GM12891 (cell line): ENCODE results near the gene ADM5.
A peak's percentile ranks its signal among the peaks of the same experiment; 100 is the strongest.

Source experiments
- DNase-seq: peaks from one replicate; pipeline ENCODE4 v3.0.0; 2011; ENCODE audit warnings: low spot score; ENCODE audit not compliant: insufficient read length
- FAIRE-seq: peaks from 2 replicates; lab custom pipeline; 2011; peaks lifted over from hg19 to GRCh38; lab: Jason Lieb, UNC
- PAX5 ChIP-seq: IDR thresholded peaks from 2 replicates; pipeline ENCODE4 v1.6.1; 2011; ENCODE audit warnings: low read length, moderate library complexity, mild to moderate bottlenecking; ENCODE audit not compliant: insufficient read depth, severe bottlenecking
- POLR2A ChIP-seq: IDR thresholded peaks from 2 replicates; pipeline ENCODE4 v1.6.1; 2011; ENCODE audit warnings: low read depth, low read length, control low read depth
- POLR2AphosphoS5 ChIP-seq: IDR thresholded peaks from 2 replicates; pipeline ENCODE4 v1.6.1; 2011; ENCODE audit warnings: low read depth, low read length, control low read depth
- POU2F2 ChIP-seq: IDR thresholded peaks from 2 replicates; pipeline ENCODE4 v1.6.1; 2011; ENCODE audit warnings: low read depth, mild to moderate bottlenecking, control low read depth, low read length, moderate library complexity
- SPI1 ChIP-seq: IDR thresholded peaks from 2 replicates; pipeline ENCODE4 v1.6.1; 2011; ENCODE audit warnings: low read depth, low read length, control low read depth
- TAF1 ChIP-seq: IDR thresholded peaks from 2 replicates; pipeline ENCODE4 v1.6.1; 2011; ENCODE audit warnings: low read depth, low read length, control low read depth

ADM5 gene

GRCh38 chr19:49669516-49669915, 19.9 kb upstream of the ADM5 start:
- no peak for TF ChIP-seq POU2F2
- TF ChIP-seq PAX5: no peak
- TF ChIP-seq SPI1: no peak
- TF ChIP-seq POLR2AphosphoS5: no peak
- TF ChIP-seq TAF1: no peak
- no peak for TF ChIP-seq POLR2A
- DNase-seq: no peak
- FAIRE-seq: no peak

GRCh38 chr19:49672131-49672919, 17.1 kb upstream of the ADM5 start:
- FAIRE-seq: peak; percentile 97

GRCh38 chr19:49676136-49676783, 13.1 kb upstream of the ADM5 start:
- FAIRE-seq (peak; percentile 99), DNase-seq (peak; percentile 87)
- peak; percentile 70 for TF ChIP-seq SPI1
- peak; percentile 89 for TF ChIP-seq POLR2AphosphoS5
- TF ChIP-seq POLR2A: peak; percentile 94
- peak; percentile 53; the same call in 1 of the 2 replicates for TF ChIP-seq POU2F2
- TF ChIP-seq PAX5: no peak
- TF ChIP-seq TAF1: peak; percentile 92

More at GRCh38 chr19:49672131-49672919, 17.1 kb upstream of the ADM5 start:
- DNase-seq: peak; percentile 87
- no peak for TF ChIP-seq POLR2A
- TF ChIP-seq TAF1: no peak
- TF ChIP-seq POU2F2: 0 out of 2 replicates have a peak, but pooled peaks have one; percentile 22

GRCh38 chr19:49676784-49677230, 12.6 kb upstream of the ADM5 start:
- TF ChIP-seq POLR2A: no peak
- no peak for TF ChIP-seq TAF1
- TF ChIP-seq SPI1: no peak
- no peak for TF ChIP-seq POLR2AphosphoS5
- no peak for TF ChIP-seq PAX5
- TF ChIP-seq POU2F2: no peak
- FAIRE-seq (no peak), DNase-seq (peak; percentile 89)

- FAIRE-seq (no peak), DNase-seq (no peak)
Measured at GRCh38 chr19:49677231-49677900, 12.0 kb upstream of the ADM5 start, which contains the start of gene PRMT1. Gene PRMT1, plus strand, starts transcription at chr19:49677271. Its CDS starts 10 bp downstream, at chr19:49677281.

GRCh38 chr19:49677901-49678674, 11.3 kb upstream of the ADM5 start:
- FAIRE-seq (peak; percentile 64), DNase-seq (no peak)
- no peak for TF ChIP-seq SPI1
- TF ChIP-seq PAX5: no peak
- no peak for TF ChIP-seq POLR2A
- no peak for TF ChIP-seq POLR2AphosphoS5
- TF ChIP-seq POU2F2: no peak
- TF ChIP-seq TAF1: no peak

More at GRCh38 chr19:49677231-49677900, 12.0 kb upstream of the ADM5 start, which contains the start of gene PRMT1:
- TF ChIP-seq PAX5: no peak
- TF ChIP-seq POLR2A: peak; percentile 95
- peak; percentile 92 for TF ChIP-seq TAF1
- TF ChIP-seq POU2F2: peak; percentile 78
- TF ChIP-seq POLR2AphosphoS5: peak; percentile 94

GRCh38 chr19:49678985-49679770, 10.2 kb upstream of the ADM5 start:
- FAIRE-seq: no peak
- no peak for TF ChIP-seq POU2F2
- no peak for TF ChIP-seq TAF1
- TF ChIP-seq PAX5: no peak
- TF ChIP-seq POLR2AphosphoS5: no peak
- no peak for TF ChIP-seq SPI1
- TF ChIP-seq POLR2A: no peak
- DNase-seq: no peak
